ENCODE results near the gene CYP4V2.

The CYP4V2 gene

GRCh38 chr4:186189656-186190055, 1.7 kb upstream of the CYP4V2 start:
- DNase-seq, result no peak

DNA sequence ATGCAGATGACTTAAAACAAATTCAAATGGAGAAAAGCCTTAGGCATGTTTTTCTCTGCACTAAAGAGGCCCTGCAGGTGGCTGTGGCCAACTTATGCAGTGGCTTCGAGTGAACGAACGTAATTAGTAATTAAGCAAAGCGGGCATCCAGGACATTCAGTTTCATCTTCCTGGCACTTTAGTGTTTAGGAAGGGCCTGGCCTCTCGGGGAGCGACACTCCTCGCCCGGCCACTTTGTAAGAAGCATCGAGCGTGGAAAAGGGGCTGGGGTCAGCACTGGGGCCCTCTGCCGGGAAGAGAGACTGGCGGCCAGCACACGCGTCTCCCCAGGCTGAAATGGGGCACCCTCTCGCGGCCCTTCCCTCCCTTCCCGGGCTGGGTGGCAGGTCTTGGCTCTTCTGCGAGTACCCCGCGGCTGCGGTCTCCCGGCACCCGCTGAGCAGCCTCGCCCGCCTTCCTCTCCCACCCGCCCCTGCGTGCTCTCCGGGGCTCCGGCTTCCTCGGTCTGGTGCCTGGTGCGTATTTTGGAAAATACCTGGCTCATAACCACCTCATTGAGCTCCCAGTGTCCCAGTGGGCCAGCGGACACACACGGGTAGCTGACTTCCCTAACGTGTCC, 677 bp upstream of the CYP4V2 start:
- no peak for DNase-seq

- no peak for DNase-seq
These were observed 772 bp downstream of the CYP4V2 start for GRCh38 chr4:186192066-186192612.

GRCh38 chr4:186193851-186194250, 2.5 kb downstream of the CYP4V2 start:
- DNase-seq, result no peak

DNA sequence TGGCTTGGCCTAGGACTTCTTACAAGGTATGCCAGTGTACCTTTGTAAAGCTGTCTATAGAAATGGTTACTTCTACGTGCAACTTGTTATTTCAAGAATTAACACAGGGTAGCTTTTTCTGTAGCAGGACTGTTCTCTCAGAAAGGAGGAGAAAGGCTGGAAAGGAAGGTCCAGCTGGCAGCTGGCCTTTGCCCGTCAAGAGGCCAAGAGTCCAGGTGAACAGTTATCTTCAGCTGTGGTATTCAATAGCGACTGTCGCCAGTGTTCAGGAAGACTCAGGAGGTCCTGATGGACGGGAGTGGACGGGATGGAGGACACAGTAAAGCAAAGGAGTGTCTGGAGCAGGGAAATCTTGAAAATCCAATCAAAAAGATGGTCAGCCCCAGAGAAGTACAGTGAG, 4.7 kb downstream of the CYP4V2 start:
- DNase-seq, result no peak

- peak; percentile 31 for DNase-seq
These were observed 9.1 kb downstream of the CYP4V2 start for GRCh38 chr4:186200516-186200915.

GRCh38 chr4:186201010-186201409, 9.6 kb downstream of the CYP4V2 start:
- DNase-seq, result no peak

DNA sequence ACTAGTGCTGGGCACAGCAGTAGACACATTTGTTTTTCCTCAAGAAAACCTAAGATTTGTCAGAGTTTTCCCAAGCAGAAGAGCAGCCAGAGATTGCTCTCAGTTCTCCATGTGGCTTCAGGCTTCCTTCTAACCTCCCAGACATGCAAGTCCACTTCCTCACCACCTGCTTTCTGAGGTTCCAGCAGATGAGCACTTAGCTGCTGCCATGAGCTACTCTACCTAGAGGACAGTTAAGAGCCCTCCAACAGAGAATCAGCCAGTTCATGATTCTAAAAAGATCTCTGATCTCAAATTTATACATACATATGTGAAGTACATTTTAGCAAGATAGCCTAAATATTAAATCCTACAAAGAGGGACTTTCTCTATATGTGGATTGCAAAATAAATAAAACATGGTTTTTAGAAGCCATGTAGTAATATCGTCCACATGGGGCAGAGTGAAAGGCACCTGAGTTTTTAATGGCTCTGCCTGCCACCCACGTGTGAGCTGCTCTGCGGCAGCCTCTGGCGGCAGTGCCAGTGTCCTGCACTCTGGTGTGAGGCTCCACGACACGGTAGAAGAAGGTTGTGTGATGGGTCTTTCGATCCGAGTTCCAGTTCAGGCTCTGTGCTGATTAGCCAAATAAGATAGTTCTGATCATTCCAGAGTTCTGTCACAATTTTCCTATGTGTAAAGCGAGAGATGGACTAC, 10.3 kb downstream of the CYP4V2 start:
- DNase-seq, result peak; percentile 2

DNA sequence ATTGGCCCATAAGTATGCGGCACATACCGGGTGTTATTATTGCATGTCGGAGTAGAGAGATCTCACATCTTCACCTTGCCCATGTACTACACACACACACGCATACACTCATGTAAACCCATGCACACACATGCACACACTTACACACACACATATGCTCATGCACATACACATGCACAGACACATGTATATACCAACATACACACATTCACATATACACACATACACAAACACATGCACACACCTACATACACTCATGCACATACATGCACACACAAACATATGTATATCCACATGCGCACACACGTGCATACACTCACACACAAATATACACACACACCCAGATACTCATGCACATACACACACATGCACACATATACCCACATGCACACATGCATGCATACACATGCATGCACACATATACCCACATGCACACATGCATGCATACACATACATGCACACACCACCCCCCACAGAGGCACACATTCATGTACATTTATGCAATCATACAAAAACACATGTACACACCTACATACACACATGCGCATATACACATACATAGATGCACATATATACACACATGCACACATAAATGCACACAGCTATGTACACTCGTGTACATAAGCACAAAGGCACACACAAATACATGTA, 11.2 kb downstream of the CYP4V2 start:
- no peak for DNase-seq

- no peak for DNase-seq
These were observed 12.0 kb downstream of the CYP4V2 start for GRCh38 chr4:186203406-186203805.

GRCh38 chr4:186204103-186204559, 12.8 kb downstream of the CYP4V2 start:
- no peak for DNase-seq

DNA sequence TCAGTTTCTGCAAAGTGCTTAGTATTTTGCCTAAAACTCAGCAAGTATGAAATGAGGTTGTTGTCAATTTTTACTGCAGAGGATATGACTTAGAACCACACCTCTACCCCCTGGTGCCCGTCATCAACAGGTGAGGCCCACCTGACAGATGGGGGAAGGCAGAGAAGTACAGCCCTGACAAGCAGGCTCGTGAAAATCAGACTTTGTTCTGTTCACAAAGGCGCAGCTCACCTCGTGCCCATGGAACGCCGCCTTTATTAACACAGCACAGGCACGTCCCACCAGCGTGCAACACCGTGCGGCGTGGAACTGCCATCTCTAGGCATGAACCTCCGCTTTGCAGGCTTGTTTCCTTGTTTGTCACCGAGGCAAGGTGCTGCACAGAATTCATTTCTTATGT, 13.3 kb downstream of the CYP4V2 start:
- no peak for DNase-seq

DNA sequence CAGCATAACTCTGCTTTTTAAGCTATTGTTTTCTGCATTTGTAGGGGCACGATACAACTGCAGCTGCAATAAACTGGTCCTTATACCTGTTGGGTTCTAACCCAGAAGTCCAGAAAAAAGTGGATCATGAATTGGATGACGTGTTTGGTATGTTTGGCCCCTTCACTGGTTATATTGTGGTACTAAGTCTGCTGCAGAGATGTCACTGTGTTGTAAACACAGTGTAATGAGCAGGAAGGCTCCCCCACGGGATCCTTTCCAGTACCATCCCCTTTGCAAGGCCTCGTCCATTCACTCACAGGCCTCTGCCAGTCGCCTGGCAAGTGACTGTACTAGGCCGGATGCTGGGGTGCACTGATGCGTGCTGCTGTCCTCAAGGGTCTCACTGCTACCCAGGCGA, 13.8 kb downstream of the CYP4V2 start:
- no peak for DNase-seq

DNA sequence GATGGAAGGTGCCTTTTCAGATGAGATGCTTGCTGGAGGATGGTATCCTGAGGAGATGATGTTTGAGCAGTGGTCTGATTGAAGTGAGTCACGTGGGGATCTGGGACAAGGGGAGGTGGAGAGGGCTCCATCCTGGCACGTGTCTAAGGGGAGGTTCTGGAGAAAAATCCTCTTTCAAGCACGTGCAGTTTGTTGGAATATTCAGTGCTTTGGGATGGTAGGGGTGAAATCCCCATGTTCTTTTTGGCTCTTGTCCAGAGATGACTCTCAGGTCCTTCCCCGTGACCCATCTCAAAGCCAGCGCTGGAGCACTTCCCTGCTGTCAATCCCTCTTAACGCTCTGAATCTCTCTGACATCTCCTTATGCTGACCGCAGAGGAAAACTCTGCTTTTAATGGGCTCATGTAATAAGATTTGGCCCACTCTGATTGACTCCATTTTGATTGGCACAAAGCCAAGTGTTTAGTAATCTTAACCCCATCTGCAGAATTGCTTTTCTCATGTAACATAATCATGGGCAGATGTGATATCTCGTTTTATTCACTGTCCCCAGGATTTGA, 25.2 kb downstream of the CYP4V2 start:
- DNase-seq, result no peak

- DNase-seq, result no peak
These were observed 26.4 kb downstream of the CYP4V2 start for GRCh38 chr4:186217733-186218293.

GRCh38 chr4:186221624-186222023, 30.3 kb downstream of the CYP4V2 start:
- no peak for DNase-seq

DNA sequence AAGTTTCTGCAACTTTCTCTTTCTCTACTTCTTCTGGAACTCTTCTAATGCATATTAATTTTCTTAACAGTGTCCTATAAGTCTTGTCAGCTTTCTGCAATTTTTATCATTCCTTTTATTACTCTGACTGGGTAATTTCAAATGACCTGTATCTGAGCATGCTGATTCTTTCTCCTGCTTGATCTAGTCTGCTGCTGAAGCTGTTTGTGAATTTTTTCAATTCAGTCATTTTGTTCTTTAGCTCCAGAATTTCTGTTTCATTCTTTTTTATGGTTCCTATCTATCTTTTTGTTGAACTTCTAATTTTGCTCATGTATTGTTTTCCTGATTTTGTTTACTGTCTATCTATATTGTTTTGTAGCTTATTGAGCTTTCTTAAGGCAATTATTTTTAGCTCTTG, 34.5 kb downstream of the CYP4V2 start:
- no peak for DNase-seq

DNA sequence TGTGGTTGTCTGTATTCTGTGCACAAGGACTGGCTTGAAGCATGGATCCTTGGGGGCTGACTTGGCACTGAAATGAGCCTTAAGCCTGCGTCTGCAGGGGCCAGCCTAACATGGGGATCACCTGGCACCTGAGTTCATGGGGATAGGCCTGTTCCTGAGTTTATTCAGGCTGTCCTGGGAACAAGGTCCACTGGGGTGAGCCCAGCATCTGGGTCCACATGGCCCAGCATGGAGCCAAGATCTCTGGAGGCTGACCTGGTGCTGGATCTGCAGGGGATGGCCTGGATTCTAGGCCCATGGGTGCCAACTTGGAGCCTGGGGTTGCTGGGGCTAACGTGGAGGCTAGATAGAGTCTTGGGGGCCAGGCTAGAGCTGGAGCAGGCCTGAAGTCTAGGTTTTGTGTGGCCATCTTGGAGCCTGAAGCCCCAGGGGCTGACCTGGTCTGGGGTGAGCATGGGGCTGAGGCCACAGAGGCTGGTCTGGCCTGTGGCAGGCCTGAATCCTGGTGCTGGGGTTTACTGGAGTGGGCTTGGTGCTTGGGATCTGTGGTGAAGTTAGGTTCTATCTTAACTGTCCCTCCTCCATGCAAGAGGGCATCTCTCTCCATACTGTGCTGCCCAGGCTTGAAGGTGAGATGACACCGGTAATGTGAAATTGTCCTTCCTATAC, 35.3 kb downstream of the CYP4V2 start:
- no peak for DNase-seq

GRCh38 chr4:186227221-186227620, 35.9 kb downstream of the CYP4V2 start, which contains the start of gene KLKB1:
KLKB1 (plus strand) TSS chr4:186227507; CDS start chr4:186228196, 689 bp downstream.
- DNase-seq, result no peak

DNA sequence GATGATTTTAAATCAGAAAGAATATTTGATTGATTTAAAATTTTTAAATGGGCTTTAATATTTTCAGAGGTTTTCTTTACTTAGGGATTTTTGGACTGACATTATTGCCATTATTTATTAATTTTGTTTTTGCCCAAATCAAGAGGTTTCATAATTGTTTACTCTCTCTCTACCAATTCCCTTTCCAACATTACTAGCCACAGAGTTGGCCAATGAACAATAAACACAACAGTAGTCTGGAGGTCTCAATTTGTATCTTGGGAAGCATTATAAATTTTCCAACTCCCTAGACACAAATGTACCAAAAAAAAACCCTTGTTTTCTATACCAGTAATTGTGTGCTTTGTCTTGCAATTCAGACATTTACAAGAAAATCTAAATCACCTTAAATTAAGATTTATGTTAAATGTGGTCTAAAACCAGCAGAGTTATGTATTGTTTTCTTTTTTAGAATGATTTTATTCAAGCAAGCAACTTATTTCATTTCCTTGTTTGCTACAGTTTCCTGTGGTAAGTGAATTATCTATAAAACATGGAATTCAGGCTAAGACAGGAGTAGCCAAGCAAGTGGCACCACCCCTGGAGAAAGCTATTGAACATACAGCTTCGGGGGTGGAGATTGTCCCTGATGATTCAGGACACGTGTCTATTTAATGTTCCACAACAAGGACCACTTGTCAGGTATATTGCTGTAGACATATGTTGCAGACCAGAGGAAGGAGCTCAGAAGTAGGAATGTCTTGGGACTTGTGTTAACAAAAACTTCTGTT, 36.6 kb downstream of the CYP4V2 start:
- no peak for DNase-seq

DNA sequence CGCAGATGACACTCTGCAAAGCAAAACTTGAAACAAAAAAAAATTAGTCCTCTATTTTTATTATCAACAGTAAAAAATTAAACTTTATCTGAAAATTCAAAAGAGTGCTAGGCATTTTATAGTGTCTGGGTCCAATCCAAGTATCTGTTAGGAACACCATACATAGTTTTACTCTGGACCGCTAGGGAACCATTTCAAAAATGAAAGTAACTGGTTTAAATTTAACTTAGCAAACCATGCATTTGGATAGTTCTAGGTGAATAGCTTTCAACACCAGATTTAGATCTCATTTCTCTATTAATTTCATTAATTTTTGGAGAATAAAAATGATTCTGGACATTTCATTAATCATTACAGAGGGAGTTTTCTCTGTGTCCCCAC, 37.1 kb downstream of the CYP4V2 start:
- no peak for DNase-seq

- no peak for DNase-seq
These were observed 43.0 kb downstream of the CYP4V2 start for GRCh38 chr4:186234367-186234766.

Data from NCI-H1436 (cell line).